Bronchial epithelial cell (primary cell): ENCODE data around the gene SMARCC2. TPM values are rescaled to one million over a fixed set of nuclear protein-coding genes. Genes with fewer than 3 reads are reported as not detected.

ENCODE experiments used
- DNase-seq: peaks from one replicate; pipeline ENCODE4 v3.0.0-alpha.2; 2010; ENCODE audit warnings: low read depth
- FAIRE-seq: peaks from 2 replicates; lab custom pipeline; 2011; peaks lifted over from hg19 to GRCh38; lab: Jason Lieb, UNC
- H3K27me3 ChIP-seq: 2 replicates; pipeline ENCODE4 v1.5.1; 2011; ENCODE audit warnings: low read length; ENCODE audit not compliant: control insufficient read depth, insufficient read depth
- H3K36me3 ChIP-seq: 2 replicates; pipeline ENCODE4 v1.5.1; 2011; ENCODE audit warnings: low read length; ENCODE audit not compliant: control insufficient read depth, insufficient read depth
- H3K4me3 ChIP-seq: 2 replicates; pipeline ENCODE4 v1.5.1; 2011; ENCODE audit warnings: mild to moderate bottlenecking, low read depth, low read length, control low read depth
- CTCF ChIP-seq: IDR thresholded peaks from 2 replicates; pipeline ENCODE4 v1.5.1; 2011; ENCODE audit warnings: mild to moderate bottlenecking, moderate library complexity, low read length, control low read depth, inconsistent platforms; ENCODE audit not compliant: insufficient read depth, severe bottlenecking
- total RNA-seq: library from RNA; depleted of rRNA; stranded (reverse); fragments of >200 nt; gene quantifications from 2 replicates; pipeline ENCODE4 v1.2.1, GENCODE V29; 2014

The SMARCC2 gene
- total RNA-seq, 1 donor from 2014 or later: 14.0 TPM

- H3K27me3 ChIP-seq: no peaks in the 10 kb centered on the region
- no peak for FAIRE-seq
- H3K36me3 ChIP-seq: peaks cover 4% of the 10 kb centered on the region
- DNase-seq: peak; percentile 34
- peak overlapping the region; percentile 92 for H3K4me3 ChIP-seq
- TF ChIP-seq CTCF: no peak
Measured at GRCh38 chr12:56220611-56221231, 31.4 kb upstream of the SMARCC2 start.

- no peak for TF ChIP-seq CTCF
- no peak overlapping the region for H3K4me3 ChIP-seq
- peaks cover 6% of the 10 kb centered on the region for H3K36me3 ChIP-seq
- DNase-seq (no peak), FAIRE-seq (no peak)
- no peaks in the 10 kb centered on the region for H3K27me3 ChIP-seq
Measured at GRCh38 chr12:56219840-56220239, 30.6 kb upstream of the SMARCC2 start.

- Histone ChIP-seq H3K4me3 (no peak overlapping the region), H3K27me3 (no peaks in the 10 kb centered on the region), H3K36me3 (peaks cover 17% of the 10 kb centered on the region)
- DNase-seq: no peak
- TF ChIP-seq CTCF: no peak
- FAIRE-seq: no peak
Measured at GRCh38 chr12:56216461-56216860, 27.2 kb upstream of the SMARCC2 start.

GRCh38 chr12:56213878-56214277 is 24.6 kb upstream of the SMARCC2 start:
- FAIRE-seq (no peak), DNase-seq (no peak)
- no peak overlapping the region for H3K4me3 ChIP-seq
- no peaks in the 10 kb centered on the region for H3K27me3 ChIP-seq
- TF ChIP-seq CTCF: no peak
- H3K36me3 ChIP-seq: peaks cover 26% of the 10 kb centered on the region

GRCh38 chr12:56212361-56212760 is 23.1 kb upstream of the SMARCC2 start:
- no peak for FAIRE-seq

More at GRCh38 chr12:56212361-56212760, 23.1 kb upstream of the SMARCC2 start:
- Histone ChIP-seq H3K27me3 (no peaks in the 10 kb centered on the region), H3K4me3 (no peak overlapping the region), H3K36me3 (peaks cover 35% of the 10 kb centered on the region)
- no peak for DNase-seq
- no peak for TF ChIP-seq CTCF
